Measurements from ENCODE around the gene SCN3B.

The SCN3B gene
- total RNA-seq: 0 to 0.12 (median 0) reads per million in 9 experiments

GRCh38 chr11:123654566-123655081 lies at the start of gene SCN3B:
Gene SCN3B, minus strand, starts transcription at chr11:123654624. Its CDS starts 823 bp downstream, at chr11:123653801.
- Mint-ChIP-seq H3K4me3 (peak within 1 kb of the TSS; percentile 51 to 66), H3K9me3 (peaks cover 2 to 15% of the 10 kb centered on the region in 2 donors), H3K27ac (no peak within 1 kb of the TSS), H3K27me3 (peaks cover 41 to 51% of the 10 kb centered on the region in 2 donors), H3K36me3 (ENCODE audit: insufficient read depth) (no peaks in the 10 kb centered on the region), H3K4me1 (ENCODE audit: low read depth in 2 of 2) (peaks cover 0 to 2% of the 10 kb centered on the region in 2 donors)
- DNase-seq (no peak), ATAC-seq (replicated peaks) (no peak)

- Mint-ChIP-seq H3K27me3 (peaks cover 35 to 51% of the 10 kb centered on the region in 2 donors), H3K9me3 (no peaks in the 10 kb centered on the region)
- no peak for ATAC-seq (replicated peaks)
Observed at GRCh38 chr11:123702696-123703095, 48.3 kb upstream of the SCN3B start.

GRCh38 chr11:123702139-123702538 lies 47.7 kb upstream of the SCN3B start:
- no peak for ATAC-seq (replicated peaks)

More at GRCh38 chr11:123702696-123703095, 48.3 kb upstream of the SCN3B start:
- Mint-ChIP-seq H3K36me3 (ENCODE audit: insufficient read depth) (no peaks in the 10 kb centered on the region), H3K4me3 (no peak overlapping the region), H3K27ac (no peak overlapping the region), H3K4me1 (ENCODE audit: low read depth in 2 of 2) (peaks cover 0 to 1% of the 10 kb centered on the region in 2 donors)
- DNase-seq: no peak

GRCh38 chr11:123700772-123701171 lies 46.3 kb upstream of the SCN3B start:
- no peaks in the 10 kb centered on the region for H3K9me3 Mint-ChIP-seq
- no peaks in the 10 kb centered on the region for H3K36me3 Mint-ChIP-seq (ENCODE audit: insufficient read depth)
- H3K27me3 Mint-ChIP-seq: peaks cover 48 to 70% of the 10 kb centered on the region in 2 donors
- H3K4me1 Mint-ChIP-seq (ENCODE audit: low read depth in 2 of 2): no peaks in the 10 kb centered on the region
- ATAC-seq (replicated peaks) (no peak), DNase-seq (no peak)
- no peak overlapping the region for H3K4me3 Mint-ChIP-seq
- no peak overlapping the region for H3K27ac Mint-ChIP-seq

More at GRCh38 chr11:123702139-123702538, 47.7 kb upstream of the SCN3B start:
- no peak overlapping the region for H3K4me3 Mint-ChIP-seq
- no peaks in the 10 kb centered on the region for H3K4me1 Mint-ChIP-seq (ENCODE audit: low read depth in 2 of 2)
- no peaks in the 10 kb centered on the region for H3K36me3 Mint-ChIP-seq (ENCODE audit: insufficient read depth)
- no peak for DNase-seq
- H3K27me3 Mint-ChIP-seq: peaks cover 40 to 56% of the 10 kb centered on the region in 2 donors
- no peaks in the 10 kb centered on the region for H3K9me3 Mint-ChIP-seq
- H3K27ac Mint-ChIP-seq: no peak overlapping the region

GRCh38 chr11:123698546-123699127 lies 44.2 kb upstream of the SCN3B start:
- Mint-ChIP-seq H3K9me3 (no peaks in the 10 kb centered on the region), H3K27ac (no peak overlapping the region), H3K27me3 (peaks cover 51 to 84% of the 10 kb centered on the region in 2 donors), H3K4me1 (ENCODE audit: low read depth in 2 of 2) (no peaks in the 10 kb centered on the region), H3K4me3 (no peak overlapping the region), H3K36me3 (ENCODE audit: insufficient read depth) (no peaks in the 10 kb centered on the region)
- ATAC-seq (replicated peaks): no peak
- DNase-seq: no peak

GRCh38 chr11:123696183-123696582 lies 41.8 kb upstream of the SCN3B start:
- Mint-ChIP-seq H3K36me3 (ENCODE audit: insufficient read depth) (no peaks in the 10 kb centered on the region), H3K4me1 (ENCODE audit: low read depth in 2 of 2) (no peaks in the 10 kb centered on the region), H3K4me3 (no peak overlapping the region), H3K9me3 (no peaks in the 10 kb centered on the region), H3K27me3 (peaks cover 56 to 87% of the 10 kb centered on the region in 2 donors), H3K27ac (no peak overlapping the region)
- no peak for DNase-seq
- ATAC-seq (replicated peaks): no peak

GRCh38 chr11:123695231-123695630 lies 40.8 kb upstream of the SCN3B start:
- Mint-ChIP-seq H3K36me3 (ENCODE audit: insufficient read depth) (no peaks in the 10 kb centered on the region), H3K4me1 (ENCODE audit: low read depth in 2 of 2) (no peaks in the 10 kb centered on the region)
- no peak for ATAC-seq (replicated peaks)

GRCh38 chr11:123694551-123694950 lies 40.1 kb upstream of the SCN3B start:
- Mint-ChIP-seq H3K27ac (no peak overlapping the region), H3K9me3 (no peaks in the 10 kb centered on the region), H3K4me3 (no peak overlapping the region), H3K27me3 (peaks cover 65 to 94% of the 10 kb centered on the region in 2 donors), H3K36me3 (ENCODE audit: insufficient read depth) (no peaks in the 10 kb centered on the region), H3K4me1 (ENCODE audit: low read depth in 2 of 2) (no peaks in the 10 kb centered on the region)
- no peak for DNase-seq
- no peak for ATAC-seq (replicated peaks)

More at GRCh38 chr11:123695231-123695630, 40.8 kb upstream of the SCN3B start:
- no peak overlapping the region for H3K27ac Mint-ChIP-seq
- peaks cover 60 to 88% of the 10 kb centered on the region in 2 donors for H3K27me3 Mint-ChIP-seq
- DNase-seq: no peak
- H3K4me3 Mint-ChIP-seq: no peak overlapping the region
- H3K9me3 Mint-ChIP-seq: no peaks in the 10 kb centered on the region

GRCh38 chr11:123692961-123693360 lies 38.5 kb upstream of the SCN3B start:
- Mint-ChIP-seq H3K4me1 (ENCODE audit: low read depth in 2 of 2) (no peaks in the 10 kb centered on the region), H3K27ac (no peak overlapping the region), H3K27me3 (peaks cover 72 to 85% of the 10 kb centered on the region in 2 donors), H3K4me3 (no peak overlapping the region), H3K36me3 (ENCODE audit: insufficient read depth) (no peaks in the 10 kb centered on the region), H3K9me3 (no peaks in the 10 kb centered on the region)
- ATAC-seq (replicated peaks) (no peak), DNase-seq (no peak)

- Mint-ChIP-seq H3K27ac (no peak overlapping the region), H3K27me3 (peaks cover 72 to 74% of the 10 kb centered on the region in 2 donors), H3K4me3 (no peak overlapping the region), H3K9me3 (no peaks in the 10 kb centered on the region), H3K4me1 (ENCODE audit: low read depth in 2 of 2) (no peaks in the 10 kb centered on the region), H3K36me3 (ENCODE audit: insufficient read depth) (no peaks in the 10 kb centered on the region)
- no peak for ATAC-seq (replicated peaks)
- DNase-seq: no peak
Observed at GRCh38 chr11:123690485-123690884, 36.1 kb upstream of the SCN3B start.

GRCh38 chr11:123684601-123685000 lies 30.2 kb upstream of the SCN3B start:
- H3K36me3 Mint-ChIP-seq (ENCODE audit: insufficient read depth): no peaks in the 10 kb centered on the region
- no peak overlapping the region for H3K4me3 Mint-ChIP-seq
- no peak for ATAC-seq (replicated peaks)
- no peak overlapping the region for H3K27ac Mint-ChIP-seq
- H3K4me1 Mint-ChIP-seq (ENCODE audit: low read depth in 2 of 2): no peaks in the 10 kb centered on the region
- H3K27me3 Mint-ChIP-seq: peaks cover 48% of the 10 kb centered on the region in 2 donors
- no peaks in the 10 kb centered on the region for H3K9me3 Mint-ChIP-seq
- DNase-seq: no peak

- no peak for DNase-seq
- no peak overlapping the region for H3K4me3 Mint-ChIP-seq
- no peaks in the 10 kb centered on the region for H3K9me3 Mint-ChIP-seq
- ATAC-seq (replicated peaks): no peak
- no peak overlapping the region for H3K27ac Mint-ChIP-seq
- H3K36me3 Mint-ChIP-seq (ENCODE audit: insufficient read depth): peaks cover under 1% of the 10 kb centered on the region
- peaks cover 38 to 43% of the 10 kb centered on the region in 2 donors for H3K27me3 Mint-ChIP-seq
- H3K4me1 Mint-ChIP-seq (ENCODE audit: low read depth in 2 of 2): no peaks in the 10 kb centered on the region
Observed at GRCh38 chr11:123683428-123684170, 29.2 kb upstream of the SCN3B start.

GRCh38 chr11:123682696-123683410 lies 28.4 kb upstream of the SCN3B start:
- Mint-ChIP-seq H3K27me3 (peaks cover 37 to 39% of the 10 kb centered on the region in 2 donors), H3K4me1 (ENCODE audit: low read depth in 2 of 2) (no peaks in the 10 kb centered on the region), H3K27ac (no peak overlapping the region), H3K9me3 (no peaks in the 10 kb centered on the region), H3K4me3 (no peak overlapping the region), H3K36me3 (ENCODE audit: insufficient read depth) (peaks cover 4% of the 10 kb centered on the region)
- no peak for DNase-seq
- no peak for ATAC-seq (replicated peaks)
